ENCODE data around the gene CBX5. TPM values are rescaled to one million over a fixed set of nuclear protein-coding genes. Genes with fewer than 3 reads are reported as not detected.
A peak's percentile ranks its signal among the peaks of the same experiment; 100 is the strongest.

CBX5 gene
- total and polyA plus RNA-seq, 2 of the 8 experiments (the other 6 are each of a cell fraction or from before 2014, with no cell fraction given), result 62.4 to 231 TPM

- H3K27ac ChIP-seq (ENCODE audit: low read depth, low read length), result peak overlapping the region; percentile 44
- no peak overlapping the region; the same call in 1 of the 2 replicates for H2AK5ac ChIP-seq (ENCODE audit: low read depth, low read length)
- no peak overlapping the region for H3K18ac ChIP-seq (ENCODE audit: extremely low read depth, low read length)
- H2BK15ac ChIP-seq (ENCODE audit: low read length), result no peak overlapping the region
- peak overlapping the region; percentile 79 for H2BK120ac ChIP-seq (replicated peaks; ENCODE audit: low read depth, low read length)
- H4K5ac ChIP-seq (ENCODE audit: insufficient read length, low read depth, low read length), result no peak overlapping the region
- H4K20me1 ChIP-seq (replicated peaks in 1 of 2; ENCODE audit: control insufficient read depth in 1 of 2, insufficient read depth in 2 of 2, low read length in 2 of 2), result no peaks in the 10 kb centered on the region
- H4K8ac ChIP-seq (ENCODE audit: extremely low read depth, insufficient read depth, low read length), result no peak overlapping the region
- no peak overlapping the region for H3K4ac ChIP-seq (replicated peaks; ENCODE audit: insufficient read length, low read depth, low read length)
- no peaks in the 10 kb centered on the region for H3K23me2 ChIP-seq (ENCODE audit: low read depth, low read length)
- TF ChIP-seq, protein P1, sequence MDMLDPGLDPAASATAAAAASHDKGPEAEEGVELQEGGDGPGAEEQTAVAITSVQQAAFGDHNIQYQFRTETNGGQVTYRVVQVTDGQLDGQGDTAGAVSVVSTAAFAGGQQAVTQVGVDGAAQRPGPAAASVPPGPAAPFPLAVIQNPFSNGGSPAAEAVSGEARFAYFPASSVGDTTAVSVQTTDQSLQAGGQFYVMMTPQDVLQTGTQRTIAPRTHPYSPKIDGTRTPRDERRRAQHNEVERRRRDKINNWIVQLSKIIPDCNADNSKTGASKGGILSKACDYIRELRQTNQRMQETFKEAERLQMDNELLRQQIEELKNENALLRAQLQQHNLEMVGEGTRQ (IDR thresholded peaks at IDR 0.05; ENCODE audit: low read length), result no peak
- no peak for TF ChIP-seq ATF2 (IDR thresholded peaks at IDR 0.05; ENCODE audit: low read length)
- no peak for TF ChIP-seq SIRT6 (IDR thresholded peaks at IDR 0.05; ENCODE audit: low read length)
- no peak for TF ChIP-seq RNF2 (IDR thresholded peaks at IDR 0.05; ENCODE audit: borderline replicate concordance, low read depth, low read length, missing control alignments, poor library complexity, severe bottlenecking)
- TF ChIP-seq NRF1 (IDR thresholded peaks at IDR 0.05; ENCODE audit: low read depth, low read length), result no peak
- H2BK20ac ChIP-seq (ENCODE audit: low read length), result peak overlapping the region; percentile 34; the same call in 1 of the 2 replicates
- peaks cover 3 to 23% (median 15%) of the 10 kb centered on the region in 4 experiments for H3K4me1 ChIP-seq (replicated peaks in 1 of 4; ENCODE audit: control insufficient read depth in 3 of 4, insufficient read depth in 4 of 4, low read length in 3 of 4)
- H3K36me3 ChIP-seq (ENCODE audit: control insufficient read depth in 2 of 4, insufficient read depth in 4 of 4, low read length in 3 of 4), result peaks cover 7 to 39% (median 23%) of the 10 kb centered on the region in 4 experiments
- peak overlapping the region; percentile 63 for H4K91ac ChIP-seq (replicated peaks; ENCODE audit: insufficient read length, low read length)
- peak overlapping the region; percentile 67; the same call in 1 of the 2 replicates for H2BK5ac ChIP-seq (ENCODE audit: low read depth, low read length)
- H3K56ac ChIP-seq (replicated peaks; ENCODE audit: insufficient read length, low read depth, low read length), result no peak overlapping the region
- ChIA-PET CTCF (ENCODE audit: partially characterized antibody) (interaction anchor here (0.6 to 3.2 kb wide), 14 partner anchors 18 to 141 kb away, joined by 3 to 10 read pairs (median 4); partner anchors contain the start of gene CBX5), POLR2A (ENCODE audit: partially characterized antibody) (interaction anchor here (0.6 to 44.8 kb wide), 18 partner anchors 9 to 129 kb away, joined by 3 to 1006 read pairs (median 7); partner anchors contain the start of genes CBX5, COPZ1 and HNRNPA1)
- no peak overlapping the region for H3K14ac ChIP-seq (ENCODE audit: insufficient read length)
- FAIRE-seq (no peak), DNase-seq (ENCODE audit: low read depth in 1 of 2, low spot score in 2 of 2) (no peak)
- no peaks in the 10 kb centered on the region for H3K9me3 ChIP-seq (ENCODE audit: insufficient read depth in 2 of 2, low read depth in 1 of 2, low read length in 1 of 2)
- peaks cover 2% of the 10 kb centered on the region; the same call in 1 of the 2 replicates for H3K79me1 ChIP-seq (ENCODE audit: low read depth, low read length)
- H2BK12ac ChIP-seq (ENCODE audit: low read depth, low read length), result peak overlapping the region; percentile 45
- peak overlapping the region in 2 of 4 experiments; percentile 10 to 54; a peak in 3 of 8 replicates for H3K4me3 ChIP-seq (ENCODE audit: extremely low read depth in 1 of 4, insufficient read depth in 2 of 4, low read depth in 3 of 4, low read length in 4 of 4)
- no peaks in the 10 kb centered on the region for H3K27me3 ChIP-seq (replicated peaks in 1 of 4; ENCODE audit: control insufficient read depth in 3 of 4, extremely low read depth in 1 of 4, insufficient read depth in 3 of 4, low read length in 3 of 4)
- H3K9ac ChIP-seq (replicated peaks in 1 of 4; ENCODE audit: extremely low read depth in 1 of 4, low read depth in 3 of 4, low read length in 3 of 4), result peak overlapping the region in 1 of 4 experiments; percentile 37; a peak in 1 of 7 replicates
- H3K4me2 ChIP-seq (ENCODE audit: insufficient read depth in 1 of 2, low read depth in 2 of 2, low read length in 2 of 2), result peak overlapping the region; percentile 62 to 75; a peak in 3 of 4 replicates
- no peak overlapping the region for H2AFZ ChIP-seq (ENCODE audit: low read length)
- peaks cover 3 to 49% of the 10 kb centered on the region in 2 experiments; a peak in 3 of 4 replicates for H3K79me2 ChIP-seq (ENCODE audit: control insufficient read depth in 1 of 2, insufficient read depth in 2 of 2, low read length in 2 of 2)
- no peak overlapping the region for H3K23ac ChIP-seq (ENCODE audit: insufficient read length)
Observed at GRCh38 chr12:54258201-54258681, 21.7 kb downstream of the CBX5 start.
